HG02763 (cell line): ENCODE results near the gene RIN1.
A peak's percentile ranks its signal among the peaks of the same experiment; 100 is the strongest.

Experiments used
- ATAC-seq: cut with Tn5 transposase; IDR thresholded peaks from one replicate; pipeline ENCODE4 v1.9.1; 2021; ENCODE audit warnings: mild to moderate bottlenecking, moderate library complexity; ENCODE audit not compliant: unreplicated experiment

RIN1 gene

DNA sequence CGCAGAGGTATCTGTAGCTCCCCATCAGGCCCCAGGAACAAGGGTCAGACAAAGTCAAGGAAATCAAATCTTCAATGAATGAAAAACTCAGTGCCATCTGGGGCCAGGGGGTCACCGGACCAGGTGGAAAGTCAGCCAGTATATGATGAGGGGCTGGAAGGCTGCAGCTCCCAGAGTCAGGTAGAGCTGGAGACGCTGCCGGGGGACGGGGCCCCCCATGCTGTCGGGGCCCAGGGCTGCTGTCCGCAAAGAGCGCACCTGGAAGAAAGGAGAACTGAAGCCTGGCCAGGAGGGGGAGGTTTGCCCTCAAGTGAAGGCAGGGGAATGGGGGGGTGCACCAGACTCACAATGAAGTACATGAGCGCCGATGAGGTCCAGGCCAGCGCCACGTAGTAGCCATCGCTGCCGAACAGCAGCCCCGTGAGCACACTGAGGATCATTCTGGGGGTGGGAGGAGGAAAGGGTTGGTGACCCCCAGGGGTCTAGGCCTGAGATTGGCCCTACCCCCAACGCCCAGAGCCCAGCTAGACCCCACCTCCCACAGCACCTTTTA, 51.6 kb downstream of the RIN1 start:
- no peak for ATAC-seq

DNA sequence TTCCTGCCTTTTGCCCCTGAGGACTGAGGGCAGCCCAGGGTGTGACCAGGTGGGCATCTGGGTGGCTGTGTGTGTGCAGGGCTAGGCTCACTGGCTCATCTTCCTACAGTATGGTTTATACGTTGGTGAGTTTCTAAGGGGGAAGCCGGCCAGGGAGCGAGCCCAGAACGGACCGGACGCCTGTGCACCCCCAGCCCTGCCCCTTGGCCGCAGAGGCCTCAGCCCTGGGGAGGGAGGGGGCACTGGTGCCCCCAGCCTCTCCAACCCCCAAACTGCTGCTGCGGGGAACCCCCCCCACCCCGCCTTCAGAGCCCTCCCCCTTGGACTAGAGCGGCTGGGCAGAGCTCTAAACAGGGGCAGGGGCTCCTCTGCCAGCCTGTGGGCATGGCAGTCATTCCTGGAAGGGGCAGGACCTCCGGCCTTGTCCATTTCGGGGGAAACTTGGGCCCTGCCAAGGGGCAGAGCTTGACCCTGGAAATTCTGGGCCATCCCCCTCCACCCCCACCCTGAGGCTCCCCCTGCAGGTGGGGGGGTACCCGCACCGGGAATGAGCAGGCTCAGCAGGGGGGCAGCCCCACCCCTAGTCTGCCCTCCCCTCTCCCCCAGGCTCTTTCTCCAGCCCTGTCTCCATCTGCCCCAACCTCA, 52.7 kb downstream of the RIN1 start:
- ATAC-seq = no peak

DNA sequence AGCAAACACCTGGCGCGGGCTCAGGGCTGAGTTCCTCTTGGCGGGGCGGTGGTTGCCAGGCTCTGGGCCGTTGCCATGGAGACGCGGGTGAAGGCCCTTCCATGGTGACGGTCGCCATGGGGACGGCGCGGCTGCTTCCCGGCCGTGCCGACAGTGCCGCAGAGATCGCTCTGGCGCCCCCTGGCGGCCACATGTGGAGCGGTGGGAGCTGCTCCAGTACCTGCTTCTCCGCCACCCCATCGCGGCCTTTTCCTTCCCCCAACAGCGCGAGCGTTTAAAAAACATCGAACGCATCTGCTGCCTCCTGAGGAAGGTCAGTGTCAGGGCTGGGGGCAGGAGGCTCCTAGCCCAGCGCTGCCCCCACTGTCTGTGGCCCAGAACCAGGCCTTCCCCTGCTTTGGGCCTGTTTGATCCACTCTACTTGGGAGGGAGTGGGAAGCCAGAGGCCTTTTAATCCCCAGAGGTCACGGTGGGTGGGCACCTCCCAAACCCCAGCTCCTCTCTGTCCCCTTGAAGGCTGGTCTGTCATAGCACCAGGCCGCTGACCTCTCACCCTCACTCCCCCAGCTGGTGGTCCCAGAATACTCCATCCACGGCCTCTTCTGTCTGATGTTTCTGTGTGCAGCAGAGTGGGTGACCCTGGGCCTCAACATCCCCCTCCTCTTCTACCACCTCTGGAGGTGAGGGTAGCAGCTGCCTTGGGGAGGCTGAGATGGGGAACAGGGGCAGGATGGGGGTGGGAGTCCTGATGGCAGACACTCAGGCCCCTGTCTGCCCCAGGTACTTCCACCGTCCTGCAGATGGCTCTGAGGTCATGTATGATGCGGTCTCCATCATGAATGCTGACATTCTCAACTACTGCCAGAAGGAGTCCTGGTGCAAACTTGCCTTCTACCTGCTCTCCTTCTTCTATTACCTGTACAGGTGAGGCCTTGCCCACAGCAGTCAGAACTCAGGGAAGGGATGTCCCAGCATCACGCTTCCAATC, 53.5 kb downstream of the RIN1 start:
- ATAC-seq = peak; percentile 74
